ENCODE data around the gene GRIK4.

- no peak for TF ChIP-seq MAX (IDR thresholded peaks at IDR 0.05; ENCODE audit: insufficient read depth, insufficient read length)
- TF ChIP-seq JUN (IDR thresholded peaks at IDR 0.05; ENCODE audit: borderline replicate concordance, insufficient read depth, insufficient read length, low read depth) = no peak
- TF ChIP-seq EZH2 (IDR thresholded peaks at IDR 0.05; ENCODE audit: borderline replicate concordance, low read depth, low read length, severe bottlenecking) = no peak
- no peak for TF ChIP-seq CTCF (IDR thresholded peaks at IDR 0.05; ENCODE audit: extremely low read depth in 1 of 2, insufficient read depth in 1 of 2, low read depth in 1 of 2, low read length in 2 of 2)
- TF ChIP-seq MYC (IDR thresholded peaks at IDR 0.05; ENCODE audit: low read depth, low read length) = no peak
- no peak for TF ChIP-seq POLR2A (IDR thresholded peaks at IDR 0.05; ENCODE audit: low read depth, low read length)
- no peak for TF ChIP-seq FOS (IDR thresholded peaks at IDR 0.05; ENCODE audit: borderline replicate concordance, insufficient read depth, low read length)
- no peak for TF ChIP-seq GATA2 (IDR thresholded peaks at IDR 0.05; ENCODE audit: insufficient read depth, insufficient read length, low read depth, low read length)
Measured at GRCh38 chr11:120894202-120894985, 382.8 kb downstream of the GRIK4 start.
